Uterus (tissue), 2 donors: Measurements from ENCODE around the gene OSER1.

Experiments
- CTCF ChIP-seq, 4 experiments: fragments of 200-600 bp in 2 of 4; fragments of 450-650 bp in 2 of 4; sonication (generic) in 2 of 4; IDR thresholded peaks; one replicate each; pipeline ENCODE4 v1.5.1; 2016 to 2019; ENCODE audit warnings: antibody characterized with exemption in 4 of 4, mild to moderate bottlenecking in 2 of 4, moderate library complexity in 1 of 4
- POLR2A ChIP-seq, 2 donors: fragments of 450-650 bp; IDR thresholded peaks; one replicate each; pipeline ENCODE4 v1.6.1; 2016; ENCODE audit warnings: antibody characterized with exemption in 2 of 2, mild to moderate bottlenecking in 1 of 2, moderate library complexity in 1 of 2

- TF ChIP-seq CTCF (IDR thresholded peaks at IDR 0.05) (no peak), POLR2A (IDR thresholded peaks at IDR 0.05) (no peak)
Observed at GRCh38 chr20:44222027-44222426, 11.5 kb upstream of the OSER1 start.
